Left ventricle myocardium inferior (tissue), 1 donor: ENCODE data around the gene CCNF. TPM values are rescaled to one million over a fixed set of nuclear protein-coding genes. Genes with fewer than 3 reads are reported as not detected.

ENCODE experiments used
- DNase-seq: peaks from one replicate; pipeline ENCODE4 v3.0.0-alpha.2; 2020
- H3K27ac ChIP-seq: fragments of 200-600 bp; replicated peaks from 2 replicates; pipeline ENCODE4 v1.8.0; 2021
- H3K27me3 ChIP-seq: fragments of 200-600 bp; 2 replicates; pipeline ENCODE4 v1.8.0; 2021; ENCODE audit warnings: low read depth
- H3K36me3 ChIP-seq: fragments of 200-600 bp; 2 replicates; pipeline ENCODE4 v1.8.0; 2021
- H3K4me1 ChIP-seq: fragments of 200-600 bp; 2 replicates; pipeline ENCODE4 v1.8.0; 2021
- H3K4me3 ChIP-seq: fragments of 200-600 bp; 2 replicates; pipeline ENCODE4 v1.8.0; 2021; ENCODE audit warnings: mild to moderate bottlenecking, moderate library complexity
- H3K9me3 ChIP-seq: fragments of 200-600 bp; replicated peaks from 2 replicates; pipeline ENCODE4 v1.8.0; 2021
- CTCF ChIP-seq: fragments of 200-600 bp; IDR thresholded peaks from 2 replicates; pipeline ENCODE4 v1.8.0; 2021; ENCODE audit warnings: antibody characterized with exemption, mild to moderate bottlenecking, borderline replicate concordance
- intact Hi-C: fragments of 100-400 bp; cut with micrococcal nuclease; formaldehyde crosslinking; loops from one replicate; pipeline ENCODE4 v1.11.0; 2022
- total RNA-seq: library from RNA; stranded (reverse); fragmentation: NEBNext Ultra II Directional; extraction: Animal tissue kit (Norgen Biotek cat#: 25700); gene quantifications from one replicate; pipeline ENCODE4 v1.2.1, GENCODE V29; 2021
- donor health status: DM: no; HTN: yes; CAD: no; lungs with severe emphysema.

Gene CCNF
- total RNA-seq, 1 donor from 2014 or later = 0.96 TPM

- Histone ChIP-seq H3K4me1 (no peaks in the 10 kb centered on the region), H3K4me3 (no peak overlapping the region), H3K27ac (no peak overlapping the region), H3K36me3 (peaks cover 23% of the 10 kb centered on the region), H3K27me3 (no peaks in the 10 kb centered on the region), H3K9me3 (no peaks in the 10 kb centered on the region)
- intact Hi-C loops = no loop called here
- TF ChIP-seq CTCF = no peak
- DNase-seq = no peak
Measured at GRCh38 chr16:2447920-2448583, 18.8 kb downstream of the CCNF start.

- no peak for TF ChIP-seq CTCF
- Histone ChIP-seq H3K4me1 (no peaks in the 10 kb centered on the region), H3K9me3 (no peaks in the 10 kb centered on the region), H3K27ac (no peak overlapping the region), H3K4me3 (no peak overlapping the region), H3K27me3 (no peaks in the 10 kb centered on the region), H3K36me3 (peaks cover 30% of the 10 kb centered on the region)
- DNase-seq = no peak
- intact Hi-C loops = no loop called here
Measured at GRCh38 chr16:2449118-2449517, 19.9 kb downstream of the CCNF start.

- Histone ChIP-seq H3K27ac (no peak overlapping the region), H3K9me3 (no peaks in the 10 kb centered on the region), H3K27me3 (no peaks in the 10 kb centered on the region), H3K4me1 (no peaks in the 10 kb centered on the region), H3K36me3 (peaks cover 19% of the 10 kb centered on the region), H3K4me3 (no peak overlapping the region)
- no peak for DNase-seq
- no peak for TF ChIP-seq CTCF
- intact Hi-C loops = no loop called here
Measured at GRCh38 chr16:2450535-2450934, 21.3 kb downstream of the CCNF start.

- no peak for DNase-seq
- no peaks in the 10 kb centered on the region for H3K4me1 ChIP-seq
- no peak overlapping the region for H3K27ac ChIP-seq
- no peak overlapping the region for H3K4me3 ChIP-seq
- no peaks in the 10 kb centered on the region for H3K27me3 ChIP-seq
- intact Hi-C loops = no loop called here
- H3K36me3 ChIP-seq = peaks cover 16% of the 10 kb centered on the region
- H3K9me3 ChIP-seq = no peaks in the 10 kb centered on the region
- no peak for TF ChIP-seq CTCF
Measured at GRCh38 chr16:2450975-2451381, 21.7 kb downstream of the CCNF start.

DNA sequence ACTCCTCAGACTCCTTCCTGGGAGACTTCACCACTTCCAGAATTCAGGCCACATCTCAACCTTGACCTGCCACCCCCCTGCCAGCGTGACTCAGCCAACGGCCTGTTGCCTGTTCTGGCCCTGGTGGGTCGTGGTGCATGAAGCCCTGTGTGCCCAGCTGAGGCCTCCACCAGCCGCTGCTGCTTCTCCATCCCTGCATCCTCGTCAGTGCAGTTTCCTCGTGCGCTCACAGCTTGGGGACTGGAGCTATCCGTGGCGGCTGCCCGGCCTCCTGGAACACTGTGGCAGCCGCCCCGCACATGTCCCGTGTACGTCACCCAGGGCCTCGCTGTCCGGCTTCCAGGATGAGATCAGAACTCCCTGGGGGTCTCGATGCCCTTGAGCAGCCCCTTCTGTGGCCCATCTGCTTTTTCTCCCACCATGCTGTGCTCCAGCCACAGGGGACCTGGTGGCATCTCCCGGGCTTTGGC, 22.6 kb downstream of the CCNF start:
- no peak for DNase-seq
- intact Hi-C loops = no loop called here

More for the DNA sequence above, 22.6 kb downstream of the CCNF start:
- Histone ChIP-seq H3K36me3 (peaks cover 7% of the 10 kb centered on the region), H3K4me3 (no peak overlapping the region), H3K27me3 (no peaks in the 10 kb centered on the region), H3K9me3 (no peaks in the 10 kb centered on the region), H3K4me1 (no peaks in the 10 kb centered on the region), H3K27ac (no peak overlapping the region)
- TF ChIP-seq CTCF = no peak
